H1 (cell line): Measurements from ENCODE around the gene GPX4. TPM values are rescaled to one million over a fixed set of nuclear protein-coding genes. Genes with fewer than 3 reads are reported as not detected.

ENCODE experiments used
- BRCA1 ChIP-seq: IDR thresholded peaks from 2 replicates; pipeline ENCODE4 v1.6.1; 2012; ENCODE audit warnings: low read depth, low read length, improper control_type of control experiment
- CHD1 ChIP-seq: IDR thresholded peaks from 2 replicates; pipeline ENCODE4 v1.6.1; 2012; ENCODE audit warnings: low read depth, low read length, improper control_type of control experiment
- CHD2 ChIP-seq: IDR thresholded peaks from 2 replicates; pipeline ENCODE4 v1.6.1; 2012; ENCODE audit warnings: low read length, improper control_type of control experiment
- CREB1 ChIP-seq: IDR thresholded peaks from 2 replicates; pipeline ENCODE4 v1.6.1; 2012; ENCODE audit warnings: inconsistent platforms
- CTBP2 ChIP-seq: IDR thresholded peaks from 2 replicates; pipeline ENCODE4 v1.7.0; 2011; ENCODE audit warnings: borderline replicate concordance, mild to moderate bottlenecking, moderate library complexity, mixed read lengths, low read length; ENCODE audit not compliant: insufficient read depth, insufficient read length
- EGR1 ChIP-seq: IDR thresholded peaks from 2 replicates; pipeline ENCODE4 v1.6.1; 2011; ENCODE audit warnings: low read depth, low read length, borderline replicate concordance
- EP300 ChIP-seq, 2 experiments: IDR thresholded peaks; 1 replicate in 1 of 2; 2 replicates in 1 of 2; pipeline ENCODE4 v1.6.1; 2011 to 2012; ENCODE audit warnings: low read depth in 2 of 2, low read length in 2 of 2, mild to moderate bottlenecking in 2 of 2, borderline replicate concordance in 1 of 2, inconsistent platforms in 1 of 2, moderate library complexity in 1 of 2
- EZH2 ChIP-seq: fragments of 200-600 bp; sonication (generic); IDR thresholded peaks from 2 replicates; pipeline ENCODE4 v1.7.1; 2012; ENCODE audit warnings: low read depth, mild to moderate bottlenecking, moderate library complexity, low read length, inconsistent platforms; ENCODE audit not compliant: severe bottlenecking
- GTF2F1 ChIP-seq: IDR thresholded peaks from 2 replicates; pipeline ENCODE4 v1.6.1; 2012; ENCODE audit warnings: low read depth, low read length, improper control_type of control experiment, borderline replicate concordance
- KDM1A ChIP-seq: fragments of 200-600, 300-600 bp; sonication (generic); IDR thresholded peaks from 2 replicates; pipeline ENCODE4 v1.7.1; 2016; ENCODE audit warnings: mild to moderate bottlenecking, low read length, borderline replicate concordance
- PHF8 ChIP-seq: fragments of 200-600 bp; sonication (generic); conservative IDR thresholded peaks from 2 replicates; pipeline ENCODE4 v1.7.1; 2012; ENCODE audit warnings: low read depth, mild to moderate bottlenecking, inconsistent platforms, low read length, moderate library complexity
- POLR2A ChIP-seq, 2 experiments: IDR thresholded peaks; 1 replicate in 1 of 2; 2 replicates in 1 of 2; pipeline ENCODE4 v1.6.1; 2011; ENCODE audit warnings: low read depth in 2 of 2, low read length in 2 of 2, mild to moderate bottlenecking in 2 of 2; ENCODE audit errors: control extremely low read depth in 1 of 2
- RBBP5 ChIP-seq: IDR thresholded peaks from 2 replicates; pipeline ENCODE4 v1.7.1; 2012; ENCODE audit warnings: low read depth, mild to moderate bottlenecking, inconsistent platforms, low read length, moderate library complexity, borderline replicate concordance
- RXRA ChIP-seq: IDR thresholded peaks from 2 replicates; pipeline ENCODE4 v1.6.1; 2011; ENCODE audit warnings: low read depth, mild to moderate bottlenecking, low read length, moderate library complexity; ENCODE audit not compliant: insufficient read depth
- SIRT6 ChIP-seq: IDR thresholded peaks from one replicate; pipeline ENCODE4 v1.7.1; 2012; ENCODE audit warnings: low read length, inconsistent platforms
- SP2 ChIP-seq: IDR thresholded peaks from 2 replicates; pipeline ENCODE4 v1.6.1; 2012; ENCODE audit warnings: mild to moderate bottlenecking, low read length, inconsistent platforms
- TAF1 ChIP-seq: IDR thresholded peaks from 2 replicates; pipeline ENCODE4 v1.6.1; 2011; ENCODE audit warnings: mild to moderate bottlenecking, low read depth, low read length
- TBP ChIP-seq: IDR thresholded peaks from 2 replicates; pipeline ENCODE4 v1.6.1; 2011; ENCODE audit warnings: low read depth, low read length, improper control_type of control experiment
- TEAD4 ChIP-seq: IDR thresholded peaks from 2 replicates; pipeline ENCODE4 v1.6.1; 2012; ENCODE audit warnings: low read depth, low read length, inconsistent platforms, mixed read lengths
- polyA plus RNA-seq, 7 experiments: library from polyadenylated mRNA; depleted of rRNA in 3 of 7; stranded (reverse) in 5 of 7; unstranded in 2 of 7; fragments of >200 nt in 5 of 7; fragments of 200-250 nt in 2 of 7; gene quantifications; 1 replicate in 5 of 7; 2 replicates in 1 of 7; 4 replicates in 1 of 7; pipeline versions ENCODE4 v1.2.1 to v1.2.3, GENCODE V29; 2011 to 2013; ENCODE audit warnings: missing spikeins in 2 of 7, mixed read lengths in 2 of 7
- total RNA-seq: library from RNA; stranded (reverse); fragmentation: NEBNext Ultra II Directional; extraction: Animal tissue kit (Norgen Biotek cat#: 25700); gene quantifications from 2 replicates; pipeline ENCODE4 v1.2.1, GENCODE V29; 2021
- TF ChIP-seq, protein P1 (sequence below), 3 experiments: IDR thresholded peaks; 1 replicate in 2 of 3; 2 replicates in 1 of 3; pipeline versions ENCODE4 v1.5.1 to v1.6.1; 2011; ENCODE audit warnings: low read length in 3 of 3, mild to moderate bottlenecking in 3 of 3, inconsistent platforms in 2 of 3, low read depth in 1 of 3, moderate library complexity in 1 of 3; ENCODE audit not compliant: insufficient read depth in 1 of 3; ENCODE audit errors: control extremely low read depth in 1 of 3
- TF ChIP-seq, protein P2 (sequence below): IDR thresholded peaks from 2 replicates; pipeline ENCODE4 v1.6.1; 2011; ENCODE audit warnings: low read length, improper control_type of control experiment

Gene GPX4
- total and polyA plus RNA-seq, 2 of the 8 experiments (the other 6 are each of a cell fraction or from before 2014, with no cell fraction given) = 342 to 693 TPM

DNA sequence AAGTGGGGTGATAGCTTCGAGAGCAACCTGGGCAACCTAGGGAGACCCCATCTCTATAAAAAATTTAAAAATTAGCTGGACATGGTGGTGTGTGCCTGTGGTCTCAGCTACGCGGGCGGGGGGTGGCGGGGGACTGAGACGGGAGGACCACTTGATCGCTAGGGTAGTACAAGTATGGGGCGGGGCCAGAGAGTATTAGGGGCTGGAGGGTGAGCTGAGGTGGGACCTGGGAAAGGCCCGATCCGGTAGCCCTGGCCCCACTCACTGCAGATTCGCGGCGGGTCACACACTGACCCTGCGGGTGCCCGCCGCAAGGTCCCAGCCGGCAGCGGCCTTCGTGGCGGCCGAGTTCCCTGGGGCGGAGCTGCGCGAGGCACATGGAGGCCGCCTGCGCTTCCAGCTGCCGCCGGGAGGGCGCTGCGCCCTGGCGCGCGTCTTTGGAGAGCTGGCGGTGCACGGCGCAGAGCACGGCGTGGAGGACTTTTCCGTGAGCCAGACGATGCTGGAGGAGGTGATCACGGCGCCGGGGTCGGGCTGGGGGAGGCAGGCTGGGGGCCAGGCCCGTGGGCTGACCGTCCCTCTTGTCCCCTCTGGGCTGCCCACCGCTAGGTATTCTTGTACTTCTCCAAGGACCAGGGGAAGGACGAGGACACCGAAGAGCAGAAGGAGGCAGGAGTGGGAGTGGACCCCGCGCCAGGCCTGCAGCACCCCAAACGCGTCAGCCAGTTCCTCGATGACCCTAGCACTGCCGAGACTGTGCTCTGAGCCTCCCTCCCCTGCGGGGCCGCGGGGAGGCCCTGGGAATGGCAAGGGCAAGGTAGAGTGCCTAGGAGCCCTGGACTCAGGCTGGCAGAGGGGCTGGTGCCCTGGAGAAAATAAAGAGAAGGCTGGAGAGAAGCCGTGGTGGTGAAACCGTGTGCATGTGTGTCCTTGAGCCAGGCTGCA is 38.9 kb upstream of the GPX4 start (continued):
- TF ChIP-seq TBP (no peak), RBBP5 (no peak), KDM1A (no peak), BRCA1 (no peak), TEAD4 (peak; percentile 32; the same call in 1 of the 2 replicates), RXRA (no peak), PHF8 (no peak), CHD1 (no peak), EP300 (IDR thresholded peaks at IDR 0.05; ENCODE audit: borderline replicate concordance in 1 of 2, low read depth in 2 of 2, low read length in 2 of 2) (no peak), TAF1 (no peak), CHD2 (no peak), EZH2 (no peak), SP2 (no peak), EGR1 (no peak), CREB1 (peak; percentile 54; the same call in 1 of the 2 replicates), CTBP2 (no peak), GTF2F1 (no peak), SIRT6 (no peak), POLR2A (IDR thresholded peaks at IDR 0.05; ENCODE audit: control extremely low read depth in 1 of 2, low read depth in 2 of 2, low read length in 2 of 2) (no peak)
- TF ChIP-seq, protein P1, sequence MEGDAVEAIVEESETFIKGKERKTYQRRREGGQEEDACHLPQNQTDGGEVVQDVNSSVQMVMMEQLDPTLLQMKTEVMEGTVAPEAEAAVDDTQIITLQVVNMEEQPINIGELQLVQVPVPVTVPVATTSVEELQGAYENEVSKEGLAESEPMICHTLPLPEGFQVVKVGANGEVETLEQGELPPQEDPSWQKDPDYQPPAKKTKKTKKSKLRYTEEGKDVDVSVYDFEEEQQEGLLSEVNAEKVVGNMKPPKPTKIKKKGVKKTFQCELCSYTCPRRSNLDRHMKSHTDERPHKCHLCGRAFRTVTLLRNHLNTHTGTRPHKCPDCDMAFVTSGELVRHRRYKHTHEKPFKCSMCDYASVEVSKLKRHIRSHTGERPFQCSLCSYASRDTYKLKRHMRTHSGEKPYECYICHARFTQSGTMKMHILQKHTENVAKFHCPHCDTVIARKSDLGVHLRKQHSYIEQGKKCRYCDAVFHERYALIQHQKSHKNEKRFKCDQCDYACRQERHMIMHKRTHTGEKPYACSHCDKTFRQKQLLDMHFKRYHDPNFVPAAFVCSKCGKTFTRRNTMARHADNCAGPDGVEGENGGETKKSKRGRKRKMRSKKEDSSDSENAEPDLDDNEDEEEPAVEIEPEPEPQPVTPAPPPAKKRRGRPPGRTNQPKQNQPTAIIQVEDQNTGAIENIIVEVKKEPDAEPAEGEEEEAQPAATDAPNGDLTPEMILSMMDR (IDR thresholded peaks at IDR 0.05; ENCODE audit: control extremely low read depth in 1 of 3, insufficient read depth in 1 of 3, low read depth in 1 of 3, low read length in 3 of 3) = peak; percentile 65 to 86 (median 84)
- TF ChIP-seq, protein P2, sequence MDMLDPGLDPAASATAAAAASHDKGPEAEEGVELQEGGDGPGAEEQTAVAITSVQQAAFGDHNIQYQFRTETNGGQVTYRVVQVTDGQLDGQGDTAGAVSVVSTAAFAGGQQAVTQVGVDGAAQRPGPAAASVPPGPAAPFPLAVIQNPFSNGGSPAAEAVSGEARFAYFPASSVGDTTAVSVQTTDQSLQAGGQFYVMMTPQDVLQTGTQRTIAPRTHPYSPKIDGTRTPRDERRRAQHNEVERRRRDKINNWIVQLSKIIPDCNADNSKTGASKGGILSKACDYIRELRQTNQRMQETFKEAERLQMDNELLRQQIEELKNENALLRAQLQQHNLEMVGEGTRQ = peak; percentile 5; the same call in 1 of the 2 replicates
